IPS DF 19.7 (cell line): ENCODE measurements around the gene FKBP1A.

Experiments
- DNase-seq: peaks from one replicate; pipeline ENCODE4 v3.0.0-alpha.2; 2013; ENCODE audit warnings: low read depth, low spot score

FKBP1A gene

DNA sequence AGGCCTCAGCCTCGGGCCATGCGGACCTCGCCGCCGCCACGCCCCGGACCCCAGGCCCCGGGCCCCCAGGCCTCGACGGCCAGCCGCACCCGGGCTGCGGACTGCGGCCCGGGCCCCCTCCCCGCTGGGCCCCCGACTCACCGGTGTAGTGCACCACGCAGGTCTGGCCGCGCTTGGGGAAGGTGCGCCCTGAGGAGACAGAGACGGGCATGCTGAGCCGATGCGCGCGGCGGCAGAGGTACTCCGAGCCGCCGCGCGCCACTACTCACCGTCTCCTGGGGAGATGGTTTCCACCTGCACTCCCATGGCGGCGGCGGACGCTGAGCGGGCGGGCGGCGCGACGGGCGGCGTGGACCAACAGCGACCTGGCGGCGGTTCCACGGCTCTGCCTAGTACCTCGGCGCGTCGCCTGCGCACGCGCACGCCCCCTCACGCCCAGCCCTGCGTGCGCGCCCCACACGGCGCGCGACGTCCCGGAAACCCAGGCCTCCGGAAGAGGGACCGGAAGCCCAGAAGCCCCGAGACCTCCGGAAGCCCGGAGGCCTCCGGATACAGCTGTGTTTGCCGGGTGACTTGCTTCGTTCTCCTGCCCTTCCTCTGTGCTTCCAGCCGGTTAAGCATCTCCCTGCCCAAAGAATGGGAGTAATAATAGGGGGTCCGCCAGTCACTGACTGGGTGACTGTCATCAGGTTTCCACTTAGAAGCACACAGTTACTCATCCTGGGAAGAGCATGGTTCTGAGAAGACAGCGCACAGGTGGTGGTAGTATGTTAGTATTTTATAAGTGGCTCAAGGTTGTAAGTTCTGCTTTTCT lies at the start of gene FKBP1A:
Gene FKBP1A (minus strand): TSS at position 362 of the 814 bp plus-strand sequence. CDS start 56 bp downstream, at position 306.
- peak; percentile 48 for DNase-seq

DNA sequence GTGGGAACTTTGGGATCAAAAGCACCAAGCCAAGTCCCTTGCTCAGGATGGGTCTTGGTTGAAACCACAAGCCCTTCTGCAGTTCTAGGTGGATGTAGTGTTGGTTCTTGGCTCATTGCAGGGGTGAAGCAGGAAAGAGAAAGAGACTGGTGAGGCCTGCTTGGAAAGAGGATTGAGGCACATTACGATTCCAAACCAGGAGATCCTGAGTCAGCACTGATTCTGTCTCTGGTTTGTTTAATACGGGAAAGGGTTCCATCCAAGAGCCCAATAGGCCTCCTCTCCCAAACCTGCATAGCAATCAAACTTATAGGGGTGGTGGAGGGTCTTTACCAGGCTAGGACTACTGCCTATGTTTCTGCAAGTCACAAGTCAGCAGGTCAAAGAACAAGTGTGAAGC lies 49.5 kb upstream of the FKBP1A start:
- DNase-seq = no peak

DNA sequence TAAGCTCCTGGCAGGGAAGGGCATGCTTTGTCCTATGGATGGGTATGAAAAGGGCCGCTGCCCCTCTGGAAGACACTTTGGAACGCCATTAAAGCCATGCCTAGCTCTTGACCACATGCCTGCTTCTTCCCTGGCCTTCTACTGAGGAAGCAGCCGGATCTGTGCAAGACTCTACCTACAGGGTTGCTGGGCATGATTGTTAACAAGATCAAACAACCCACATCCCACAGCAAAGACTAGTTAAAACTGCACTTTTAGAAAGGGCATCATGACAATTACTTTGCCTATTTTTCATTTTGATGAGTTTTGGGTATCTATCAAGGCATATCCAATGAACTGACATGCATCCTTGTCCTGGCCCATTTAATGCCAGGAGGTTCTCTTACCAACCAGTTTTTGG lies 48.3 kb upstream of the FKBP1A start:
- DNase-seq = no peak

DNA sequence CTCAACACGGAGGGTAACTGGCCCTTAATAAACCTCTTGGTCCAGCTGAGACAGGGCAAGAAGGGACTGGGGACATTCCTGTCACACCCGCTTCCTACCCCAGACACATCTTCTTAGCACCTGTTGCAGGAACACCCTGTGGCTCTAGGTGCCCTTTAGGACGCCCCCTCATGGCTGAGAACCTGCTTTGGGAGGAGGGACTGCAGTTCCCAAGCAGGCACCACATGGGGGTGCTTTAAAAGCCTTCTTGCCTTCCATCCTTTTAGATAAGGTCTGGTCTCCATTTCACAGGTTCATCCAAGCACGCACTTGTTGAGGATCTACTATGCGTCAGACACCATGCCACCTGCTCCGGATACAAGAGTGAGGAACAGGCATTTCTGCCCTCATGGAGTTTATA lies 47.2 kb upstream of the FKBP1A start:
- DNase-seq = peak; percentile 45

DNA sequence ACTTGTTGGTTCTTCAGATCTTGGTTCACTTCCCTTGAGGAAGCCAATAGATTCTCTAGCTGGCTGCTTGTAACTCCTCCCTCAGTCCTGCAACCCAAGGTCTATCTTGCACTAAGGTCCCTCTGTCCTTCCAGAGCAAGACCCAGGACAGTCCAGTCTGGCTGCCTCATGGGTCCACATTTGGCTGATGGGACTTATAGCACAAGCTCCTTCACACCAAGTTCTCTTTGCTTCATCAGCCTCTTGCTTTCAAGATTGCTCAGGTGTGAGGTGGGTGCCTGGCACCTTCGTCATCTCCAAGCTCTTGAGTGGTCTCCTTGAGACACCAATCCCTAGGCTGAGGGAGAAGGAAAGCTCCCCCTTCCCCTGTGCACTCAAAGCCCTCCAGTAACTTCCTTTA lies 45.5 kb upstream of the FKBP1A start:
- no peak for DNase-seq

DNA sequence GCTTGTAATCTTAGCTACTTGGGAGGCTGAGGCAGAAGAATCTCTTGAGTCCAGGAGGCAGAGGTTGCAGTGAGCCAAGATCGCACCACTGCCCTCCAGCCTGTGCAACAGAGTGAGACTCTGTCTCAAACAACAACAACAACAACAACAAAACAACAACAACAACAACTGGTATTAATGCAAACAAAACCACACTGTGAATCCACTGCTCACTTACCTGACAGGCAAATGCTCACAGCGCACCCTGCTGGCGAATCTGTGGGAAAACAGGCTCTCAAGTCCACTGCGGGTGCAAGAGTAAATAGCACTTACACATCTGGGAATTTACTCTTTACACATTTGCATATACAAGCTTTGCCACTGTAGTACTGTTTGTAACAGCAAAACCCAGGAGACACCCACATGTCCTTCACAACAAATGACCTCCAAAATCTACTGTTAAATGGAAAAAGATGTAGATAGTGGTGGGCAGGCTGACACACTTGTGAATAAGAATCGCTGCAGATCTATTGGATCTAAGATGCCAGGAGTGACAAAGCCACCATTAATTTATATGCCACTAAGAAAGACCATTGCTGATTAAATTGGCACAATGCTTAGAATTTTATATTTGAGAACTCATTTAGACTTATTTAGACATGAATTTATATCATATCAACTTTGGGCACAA lies 44.5 kb upstream of the FKBP1A start:
- DNase-seq = no peak

DNA sequence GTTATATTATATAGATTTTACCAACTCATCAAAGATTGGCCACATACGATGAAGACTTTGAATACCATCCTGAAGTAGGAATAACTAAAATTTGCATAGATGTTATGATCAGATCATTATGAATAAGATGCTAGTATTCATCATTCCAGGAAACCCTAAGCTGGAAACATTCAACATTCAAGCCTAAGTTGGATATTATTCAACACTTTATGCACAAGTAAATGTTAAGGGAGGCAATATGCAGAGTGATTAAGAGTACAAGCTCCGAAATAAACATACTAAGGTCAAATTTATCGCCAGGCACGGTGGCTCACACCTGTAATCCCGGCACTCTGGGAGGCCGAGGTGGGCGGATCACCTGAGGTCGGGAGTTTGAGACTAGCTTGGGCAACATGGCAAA lies 43.4 kb upstream of the FKBP1A start:
- no peak for DNase-seq

DNA sequence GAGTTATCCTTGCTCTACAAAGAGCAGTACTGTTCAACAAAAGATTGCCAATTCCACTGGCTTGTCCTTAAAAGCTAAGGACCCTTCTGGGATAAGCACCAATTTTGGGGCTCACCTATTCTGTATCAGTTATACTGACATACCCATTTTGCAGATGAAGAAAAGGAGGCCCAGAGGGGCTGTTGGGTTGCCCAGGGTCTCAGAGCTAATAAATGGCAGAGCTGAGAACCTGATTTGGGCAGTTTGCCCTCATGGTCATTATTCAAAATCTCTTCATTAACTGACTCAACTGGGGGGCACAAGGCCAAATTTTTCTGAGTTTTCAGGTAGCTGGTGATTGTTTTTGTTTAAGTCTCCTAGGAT lies 42.5 kb upstream of the FKBP1A start:
- DNase-seq = no peak

DNA sequence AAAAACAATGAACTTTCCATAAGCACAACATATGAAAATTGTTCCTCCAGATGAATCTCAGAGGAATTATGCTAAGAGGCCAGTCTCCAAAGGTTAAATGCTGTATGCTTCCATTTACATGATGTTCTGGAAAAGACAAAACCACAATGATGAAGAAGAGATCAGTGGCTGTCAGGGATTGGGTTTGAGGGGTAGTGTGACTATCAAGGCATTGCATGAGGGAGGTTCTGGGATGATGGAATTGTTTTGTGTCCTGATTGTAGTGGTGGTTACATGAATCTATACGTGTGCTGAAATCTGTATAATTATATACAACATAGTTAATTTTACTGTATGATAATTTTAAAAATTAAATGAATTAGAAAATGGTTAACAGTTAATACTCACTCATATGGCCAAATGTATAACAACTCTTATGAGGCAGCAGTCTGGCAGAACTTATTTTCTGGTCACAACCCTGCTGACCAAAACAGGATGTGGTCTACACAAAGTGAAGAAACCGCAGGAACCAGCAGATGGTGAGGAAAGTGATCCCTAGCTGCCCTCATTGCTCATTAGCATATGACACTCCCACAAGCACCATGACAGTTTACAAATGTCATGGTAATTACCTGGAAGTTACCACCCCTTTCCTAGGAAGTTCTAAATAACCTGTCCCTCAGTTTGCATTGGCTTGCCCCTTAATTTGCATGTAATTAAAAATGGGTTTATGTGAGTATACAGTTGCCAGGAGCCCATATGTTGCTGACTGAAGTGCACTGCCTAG lies 41.9 kb upstream of the FKBP1A start:
- DNase-seq = no peak

DNA sequence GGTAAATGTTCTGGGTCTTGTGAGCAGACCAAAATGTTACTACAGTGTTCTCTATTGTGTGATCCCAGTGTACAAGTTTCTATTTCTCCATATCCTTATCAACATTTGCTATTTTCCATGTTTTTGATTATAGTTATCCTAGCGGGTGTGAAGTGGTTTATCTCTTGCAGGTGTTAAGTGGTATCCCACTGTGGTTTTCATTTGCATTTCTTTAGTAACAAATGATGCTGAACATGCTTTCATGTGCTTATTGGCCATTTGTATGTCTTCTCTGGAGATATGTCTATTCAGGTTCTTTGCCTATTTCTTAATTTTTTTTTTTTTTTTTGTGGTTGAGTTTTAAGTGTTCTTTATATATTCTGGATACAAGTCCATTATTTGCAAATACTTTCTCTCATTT lies 38.3 kb upstream of the FKBP1A start:
- no peak for DNase-seq

DNA sequence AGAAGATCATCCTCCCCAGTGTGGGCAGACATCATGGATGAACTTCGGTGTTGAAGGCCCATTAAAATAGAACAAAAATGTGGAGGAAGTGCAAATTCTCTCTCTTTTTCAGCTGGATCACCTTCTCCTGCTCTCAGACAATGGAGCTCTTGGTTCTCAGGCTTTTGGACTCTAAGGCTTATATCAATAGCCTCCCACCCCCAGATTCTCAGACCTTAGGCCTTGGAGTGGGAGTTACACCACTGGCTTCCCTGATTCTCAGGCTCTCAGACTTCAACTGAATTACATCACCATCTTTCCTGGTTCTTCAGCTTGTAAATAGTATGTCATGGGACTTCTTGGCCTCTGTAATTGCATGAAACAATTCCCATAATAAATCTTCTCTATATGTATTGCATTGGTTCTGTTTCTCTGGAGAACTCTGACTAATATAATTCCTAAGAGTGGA lies 37.2 kb upstream of the FKBP1A start:
- no peak for DNase-seq

DNA sequence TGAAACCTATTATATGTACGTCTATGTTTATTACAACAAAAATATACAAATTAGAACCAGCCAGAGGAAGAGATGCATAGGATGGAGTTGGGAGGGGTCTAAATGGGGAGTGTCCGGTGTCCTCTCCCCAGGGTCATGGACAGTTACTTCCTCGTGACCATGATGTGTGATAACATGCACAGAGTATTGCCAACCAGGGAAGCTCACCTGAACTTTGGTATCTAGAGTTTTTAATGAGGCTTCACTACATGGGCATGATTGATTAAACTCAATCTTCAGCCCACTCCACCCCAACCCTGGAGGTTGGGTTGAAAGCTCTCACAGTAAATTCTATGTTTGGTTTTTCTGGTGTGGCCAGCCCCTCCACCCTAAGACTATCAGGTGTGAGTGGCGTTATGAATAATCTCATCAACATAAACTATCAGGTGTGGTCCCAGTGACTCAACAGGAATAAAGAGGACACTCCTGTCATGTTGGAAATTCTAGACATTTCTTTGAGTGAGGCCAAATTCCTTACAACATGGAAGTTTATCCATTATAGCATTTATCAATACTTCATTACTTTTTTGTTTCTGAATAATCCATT lies 36.4 kb upstream of the FKBP1A start:
- DNase-seq = no peak

DNA sequence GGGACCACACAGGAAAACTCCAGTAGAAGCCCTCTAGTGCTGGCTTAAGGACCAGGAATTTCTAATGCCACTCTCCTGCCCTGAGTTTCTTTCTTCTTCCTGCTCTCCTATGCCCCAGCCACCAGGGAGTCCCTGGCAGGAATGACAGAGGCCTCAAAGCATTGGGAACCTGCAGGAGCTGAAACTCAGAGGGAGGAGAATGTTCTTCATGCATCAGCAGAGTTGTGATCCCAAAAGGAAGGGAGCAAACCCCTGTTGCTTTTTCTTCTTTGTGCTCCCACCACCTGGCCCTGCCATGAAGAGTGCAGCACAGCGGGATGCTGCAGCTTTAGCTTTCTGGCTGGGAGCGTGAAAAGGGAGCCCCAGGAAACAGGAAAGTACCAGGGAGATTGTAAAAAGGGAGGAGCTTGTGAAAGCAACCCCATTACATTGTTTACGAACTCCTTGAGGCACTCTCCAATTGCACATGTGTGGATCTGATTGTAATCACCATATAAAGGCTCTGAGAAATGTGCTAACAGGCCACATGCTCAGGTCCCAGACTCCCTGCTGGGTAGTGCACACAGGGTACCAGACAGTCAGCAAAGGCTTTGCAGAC lies 34.7 kb upstream of the FKBP1A start:
- DNase-seq = peak; percentile 75

DNA sequence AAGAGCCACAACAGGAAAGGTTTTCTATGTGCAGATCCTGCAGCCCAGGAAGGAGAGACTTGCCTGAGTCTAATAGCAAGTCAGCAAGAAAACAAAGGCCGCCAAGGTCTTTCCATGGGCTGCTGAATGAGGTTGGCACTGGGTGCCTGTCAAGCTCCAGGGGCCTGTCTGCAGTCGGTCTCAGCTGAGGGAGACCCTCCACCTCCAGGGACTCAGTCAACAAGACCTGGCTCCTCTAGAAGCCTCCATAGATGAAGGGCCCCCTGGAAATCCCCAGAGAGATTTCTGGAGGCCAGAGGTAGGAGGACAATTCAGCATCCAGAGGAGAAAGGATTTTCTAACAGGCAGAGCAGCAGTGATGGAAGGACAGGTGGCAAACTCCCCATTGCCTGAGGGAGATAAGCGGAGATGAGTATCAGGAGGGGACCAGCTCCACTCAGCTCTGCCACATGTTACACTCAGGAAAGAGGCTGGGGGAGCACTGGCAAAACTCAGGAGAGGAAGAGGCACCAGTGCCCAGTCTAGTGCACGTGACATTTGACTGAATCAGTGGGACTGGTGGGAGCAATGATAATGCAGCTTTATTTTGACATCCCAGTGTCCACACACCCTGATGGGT lies 33.5 kb upstream of the FKBP1A start:
- no peak for DNase-seq

DNA sequence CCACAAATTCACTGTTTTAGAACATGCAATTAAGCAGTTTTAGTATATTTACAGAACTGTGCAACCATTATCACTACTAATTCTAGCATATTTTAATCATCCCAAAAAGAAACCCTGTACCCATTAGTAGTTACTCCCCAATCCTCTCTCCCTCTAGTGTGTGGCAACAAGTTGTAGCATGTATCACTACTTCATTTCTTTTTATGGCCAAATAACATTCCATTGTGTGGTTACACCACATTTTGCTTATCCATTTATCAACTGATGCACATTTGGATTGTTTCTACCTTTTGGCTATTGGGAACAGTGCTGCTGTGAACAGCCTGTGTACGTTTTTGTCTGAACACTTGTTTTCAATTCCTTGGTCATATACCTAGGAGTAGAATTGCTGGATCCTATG lies 31.5 kb upstream of the FKBP1A start:
- DNase-seq = no peak

DNA sequence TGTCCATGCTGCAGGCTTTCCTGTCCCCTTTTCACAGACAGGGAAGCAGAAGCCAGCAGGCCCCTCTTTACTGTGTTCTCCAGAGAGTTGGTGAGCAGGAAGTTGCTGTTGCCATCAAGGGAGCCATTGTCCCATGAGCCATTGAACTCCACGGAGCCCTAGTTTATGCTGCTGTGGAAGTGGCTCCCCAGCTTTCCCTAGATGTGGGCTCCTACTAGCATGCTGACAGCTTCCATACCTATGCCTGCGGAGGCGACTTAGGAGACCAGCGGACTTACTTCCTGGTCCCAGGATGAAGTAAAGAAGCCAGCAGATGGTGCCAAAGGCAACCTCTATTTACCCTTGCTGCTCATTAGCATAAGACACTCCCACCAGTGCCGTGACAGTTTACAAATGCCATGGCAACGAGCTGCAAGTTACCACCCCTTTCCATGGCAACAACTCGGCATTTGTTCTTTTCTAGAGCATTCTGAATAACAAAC lies 30.8 kb upstream of the FKBP1A start:
- DNase-seq = peak; percentile 91

DNA sequence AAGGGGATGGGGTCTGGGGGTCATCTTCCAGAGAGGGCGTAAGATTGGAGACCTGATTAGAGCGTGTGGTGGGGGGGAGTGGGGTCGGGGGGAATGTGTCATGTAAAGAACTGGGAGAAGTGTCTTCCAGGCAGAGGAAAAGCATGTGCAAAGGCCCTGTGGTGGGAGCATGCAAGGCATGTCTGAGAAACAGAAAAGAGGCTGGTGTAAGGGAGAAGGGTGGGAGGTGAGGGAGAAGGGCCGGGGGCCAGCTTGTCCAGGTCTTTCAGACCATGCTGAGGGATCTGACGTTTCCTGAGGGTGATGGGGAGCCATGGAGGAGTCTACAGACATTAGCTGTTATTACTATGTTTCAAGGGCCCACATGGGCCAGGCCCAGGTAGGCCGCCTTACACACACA lies 30.4 kb upstream of the FKBP1A start:
- no peak for DNase-seq

DNA sequence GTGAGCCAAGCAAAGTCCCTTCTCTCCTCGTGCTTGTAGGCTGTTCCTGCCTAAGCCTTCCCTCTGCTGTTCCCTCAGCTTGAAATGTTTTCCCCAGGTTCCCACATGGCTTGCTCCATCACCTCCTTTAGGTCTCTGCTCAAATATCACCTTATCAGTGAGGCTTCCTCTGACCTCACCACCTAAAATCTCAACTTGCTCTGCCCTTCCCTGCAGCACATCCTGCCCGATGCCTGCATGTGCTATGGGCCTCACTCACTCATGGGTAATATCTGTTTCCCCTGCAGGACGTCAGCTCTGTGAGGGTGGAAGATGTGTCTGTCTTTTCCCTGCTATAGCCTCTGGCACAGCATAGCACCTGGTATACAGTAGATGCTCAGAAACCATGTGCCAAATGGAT lies 29.9 kb upstream of the FKBP1A start:
- DNase-seq = no peak

DNA sequence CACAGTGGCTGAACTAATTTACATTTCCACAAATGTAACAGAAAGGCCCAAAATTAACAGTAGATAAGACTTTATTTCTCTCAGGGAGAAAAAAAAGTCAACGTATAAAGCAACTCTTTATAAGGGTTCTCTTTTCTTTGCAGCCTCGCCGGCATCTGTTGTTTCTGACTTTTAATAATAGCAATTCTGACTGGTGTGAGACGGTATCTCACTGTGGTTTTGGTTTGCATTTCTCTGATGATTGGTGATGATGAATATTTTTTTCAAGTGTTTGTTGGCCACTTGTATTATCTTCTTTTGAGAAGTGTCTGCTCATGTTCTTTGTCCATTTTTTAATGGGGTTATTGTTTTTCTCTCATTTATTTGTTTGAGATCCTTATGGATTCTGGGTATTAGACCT lies 27.2 kb upstream of the FKBP1A start:
- DNase-seq = no peak

DNA sequence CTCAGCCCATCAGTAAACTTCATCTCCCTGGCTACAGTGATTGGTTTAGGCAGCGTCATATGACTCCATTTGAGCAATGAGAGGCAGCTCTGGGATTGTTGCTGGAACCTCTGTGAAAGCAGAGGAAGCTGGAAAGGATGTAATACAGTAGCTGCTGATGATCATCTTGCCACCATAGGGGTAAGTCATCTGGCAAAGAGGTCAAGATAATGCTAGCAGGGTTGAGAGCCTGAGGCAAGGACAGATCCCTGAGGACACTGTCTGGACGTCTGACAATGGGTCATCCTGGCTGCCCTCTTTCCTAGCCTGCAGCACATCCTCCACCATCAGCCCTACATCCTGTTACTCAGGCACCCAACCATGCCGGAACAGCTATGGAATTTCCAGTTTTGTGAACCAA lies 25.5 kb upstream of the FKBP1A start:
- DNase-seq = no peak

DNA sequence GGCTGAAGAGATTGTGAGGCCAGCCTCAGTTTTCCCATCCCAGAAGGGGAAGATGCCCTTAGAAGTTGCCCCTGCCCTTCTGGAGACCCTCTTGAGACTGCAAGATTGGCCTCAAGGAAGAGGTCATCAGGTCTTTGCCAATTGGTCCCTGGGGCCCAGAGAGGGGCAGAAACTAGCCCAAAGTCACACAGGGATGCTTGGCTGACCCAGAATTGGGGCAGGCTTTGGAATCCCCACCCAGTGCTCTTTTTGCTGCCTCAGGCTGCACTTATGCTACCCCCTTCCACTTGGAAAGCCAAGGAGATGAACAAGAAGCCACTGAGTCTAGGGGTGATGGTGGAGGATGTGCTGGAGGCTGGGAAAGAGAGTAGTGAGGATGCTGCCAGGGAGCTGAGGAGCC lies 24.9 kb upstream of the FKBP1A start:
- DNase-seq = no peak
